ENCODE measurements around the gene SLC15A3. TPM values are rescaled to one million over a fixed set of nuclear protein-coding genes. Genes with fewer than 3 reads are reported as not detected.
"Not testable (repeated sequence)": the region's sequence is repeated elsewhere in the genome, so short reads cannot be mapped to it uniquely, and the experiment has no call there.

The SLC15A3 gene
- polyA plus RNA-seq, 4 donors, result 4.5 to 26.0 (median 11.3) TPM

DNA sequence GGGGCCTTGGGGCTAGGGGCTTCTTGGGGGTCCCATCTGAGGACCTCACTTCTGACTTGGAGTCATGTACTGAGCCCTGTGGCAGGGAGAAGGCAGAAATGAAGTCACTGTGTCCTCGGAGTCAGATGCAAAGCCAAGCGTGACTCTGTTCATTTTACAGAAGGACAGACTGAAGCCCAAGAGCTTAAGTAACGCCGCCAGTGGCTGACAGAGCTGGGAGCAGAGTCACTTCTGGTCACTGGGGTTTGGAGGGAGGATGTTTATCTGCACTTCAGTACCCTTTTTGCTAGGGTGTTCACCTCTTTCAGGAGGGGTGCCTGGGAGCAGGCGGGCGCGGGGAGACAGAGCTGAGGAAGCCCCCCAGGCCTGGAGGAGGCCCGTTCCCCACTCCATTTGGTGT lies 30.2 kb upstream of the SLC15A3 start:
- DNase-seq (no peak), FAIRE-seq (no peak)
- Histone ChIP-seq H3K9me3 (ENCODE audit: control insufficient read depth in 2 of 2, insufficient read depth in 1 of 2, low read depth in 1 of 2, low read length in 1 of 2) (no peaks in the 10 kb centered on the region), H3K4me1 (ENCODE audit: control insufficient read depth in 3 of 3, insufficient read depth in 2 of 3, low read depth in 1 of 3, low read length in 2 of 3) (no peaks in the 10 kb centered on the region), H3K27ac (ENCODE audit: low read depth in 1 of 3, low read length in 2 of 3) (peak overlapping the region in 1 of 3 donors; percentile 64), H3K27me3 (ENCODE audit: control insufficient read depth in 3 of 3, insufficient read depth in 3 of 3, low read length in 3 of 3) (peaks cover 0 to 8% (median 0%) of the 10 kb centered on the region in 3 donors), H3K36me3 (ENCODE audit: control insufficient read depth in 3 of 3, insufficient read depth in 2 of 3, low read depth in 1 of 3, low read length in 3 of 3) (no peaks in the 10 kb centered on the region), H3K4me3 (ENCODE audit: low read depth in 1 of 3, low read length in 3 of 3) (no peak overlapping the region)
- WGBS, 3 donors, result 84 to 87% (median 86%) methylated on average over 8 of the region's 8 CpGs

- H3K36me3 ChIP-seq (ENCODE audit: control insufficient read depth in 3 of 3, insufficient read depth in 2 of 3, low read depth in 1 of 3, low read length in 3 of 3), result no peaks in the 10 kb centered on the region
- H3K27me3 ChIP-seq (ENCODE audit: control insufficient read depth in 3 of 3, insufficient read depth in 3 of 3, low read length in 3 of 3), result peaks cover 0 to 6% (median 0%) of the 10 kb centered on the region in 3 donors
- 77 to 87% (median 86%) methylated on average over 11 to 12 of the region's 12 CpGs for WGBS, 3 donors
- FAIRE-seq, result no peak
- no peak overlapping the region for H3K4me3 ChIP-seq (ENCODE audit: low read depth in 1 of 3, low read length in 3 of 3)
- no peaks in the 10 kb centered on the region for H3K9me3 ChIP-seq (ENCODE audit: control insufficient read depth in 2 of 2, insufficient read depth in 1 of 2, low read depth in 1 of 2, low read length in 1 of 2)
- no peak for DNase-seq
- H3K4me1 ChIP-seq (ENCODE audit: control insufficient read depth in 3 of 3, insufficient read depth in 2 of 3, low read depth in 1 of 3, low read length in 2 of 3), result no peaks in the 10 kb centered on the region
- H3K27ac ChIP-seq (ENCODE audit: low read depth in 1 of 3, low read length in 2 of 3), result peak overlapping the region in 2 of 3 donors; percentile 24 to 55
Measured at GRCh38 chr11:60981515-60981914, 29.5 kb upstream of the SLC15A3 start.

DNA sequence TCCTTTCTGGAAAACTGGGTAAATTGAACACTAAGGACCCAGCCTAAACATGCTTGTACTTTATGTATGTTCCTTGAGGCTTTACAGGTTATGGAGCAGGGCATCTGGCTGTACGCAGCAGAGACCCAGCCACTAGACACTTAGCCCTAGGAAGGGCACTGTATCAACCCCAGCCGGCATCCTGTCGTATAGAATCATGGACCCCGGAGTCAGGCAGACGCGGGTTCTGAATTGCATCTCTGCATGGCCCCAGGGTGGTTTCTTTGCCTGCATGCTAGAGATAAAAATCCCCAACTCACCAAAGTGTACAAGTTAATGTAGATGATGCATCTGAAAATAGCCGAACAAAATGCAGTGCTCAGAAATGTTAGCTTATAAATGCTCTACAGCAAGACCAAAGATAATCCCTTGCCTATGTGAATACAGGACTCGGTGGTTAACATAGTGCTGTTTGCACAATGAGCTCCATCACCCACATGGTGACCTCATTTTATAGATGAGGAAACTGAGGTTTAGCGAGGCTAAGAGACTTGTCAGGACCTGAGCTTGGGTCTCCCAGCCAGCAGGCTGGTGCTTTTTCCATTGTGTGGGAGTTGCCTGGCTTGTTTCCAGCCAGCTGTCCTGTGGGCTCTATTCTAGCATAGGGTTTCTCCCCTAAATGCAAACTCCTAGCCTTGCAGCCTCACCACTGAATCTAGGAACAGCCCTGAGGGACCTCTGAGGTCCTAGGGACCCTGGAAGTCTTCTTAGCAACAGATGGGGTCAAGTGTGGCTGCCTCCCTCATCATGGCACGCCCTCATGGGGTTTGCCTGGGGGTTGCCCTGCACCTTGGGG lies 26.8 kb upstream of the SLC15A3 start:
- Histone ChIP-seq H3K4me1 (ENCODE audit: control insufficient read depth in 3 of 3, insufficient read depth in 2 of 3, low read depth in 1 of 3, low read length in 2 of 3) (no peaks in the 10 kb centered on the region), H3K36me3 (ENCODE audit: control insufficient read depth in 3 of 3, insufficient read depth in 2 of 3, low read depth in 1 of 3, low read length in 3 of 3) (no peaks in the 10 kb centered on the region), H3K9me3 (ENCODE audit: control insufficient read depth in 2 of 2, insufficient read depth in 1 of 2, low read depth in 1 of 2, low read length in 1 of 2) (no peaks in the 10 kb centered on the region), H3K27ac (ENCODE audit: low read depth in 1 of 3, low read length in 2 of 3) (peak overlapping the region in 2 of 3 donors; percentile 34 to 59), H3K4me3 (ENCODE audit: low read depth in 1 of 3, low read length in 3 of 3) (no peak overlapping the region), H3K27me3 (ENCODE audit: control insufficient read depth in 3 of 3, insufficient read depth in 3 of 3, low read length in 3 of 3) (peaks cover 0 to 3% (median 0%) of the 10 kb centered on the region in 3 donors)
- DNase-seq (peak in 1 of 2 donors; percentile 35), FAIRE-seq (no peak)
- WGBS, 3 donors, result 68 to 81% (median 75%) methylated on average over 10 of the region's 10 CpGs

- no peak overlapping the region for H3K4me3 ChIP-seq (ENCODE audit: low read depth in 1 of 3, low read length in 3 of 3)
- no peaks in the 10 kb centered on the region for H3K36me3 ChIP-seq (ENCODE audit: control insufficient read depth in 3 of 3, insufficient read depth in 2 of 3, low read depth in 1 of 3, low read length in 3 of 3)
- H3K27ac ChIP-seq (ENCODE audit: low read depth in 1 of 3, low read length in 2 of 3), result peak overlapping the region in 1 of 3 donors; percentile 59
- FAIRE-seq, result no peak
- peaks cover 0 to 3% (median 0%) of the 10 kb centered on the region in 3 donors for H3K27me3 ChIP-seq (ENCODE audit: control insufficient read depth in 3 of 3, insufficient read depth in 3 of 3, low read length in 3 of 3)
- H3K9me3 ChIP-seq (ENCODE audit: control insufficient read depth in 2 of 2, insufficient read depth in 1 of 2, low read depth in 1 of 2, low read length in 1 of 2), result no peaks in the 10 kb centered on the region
- H3K4me1 ChIP-seq (ENCODE audit: control insufficient read depth in 3 of 3, insufficient read depth in 2 of 3, low read depth in 1 of 3, low read length in 2 of 3), result no peaks in the 10 kb centered on the region
- no peak for DNase-seq
Measured at GRCh38 chr11:60977836-60978235, 25.9 kb upstream of the SLC15A3 start.

DNA sequence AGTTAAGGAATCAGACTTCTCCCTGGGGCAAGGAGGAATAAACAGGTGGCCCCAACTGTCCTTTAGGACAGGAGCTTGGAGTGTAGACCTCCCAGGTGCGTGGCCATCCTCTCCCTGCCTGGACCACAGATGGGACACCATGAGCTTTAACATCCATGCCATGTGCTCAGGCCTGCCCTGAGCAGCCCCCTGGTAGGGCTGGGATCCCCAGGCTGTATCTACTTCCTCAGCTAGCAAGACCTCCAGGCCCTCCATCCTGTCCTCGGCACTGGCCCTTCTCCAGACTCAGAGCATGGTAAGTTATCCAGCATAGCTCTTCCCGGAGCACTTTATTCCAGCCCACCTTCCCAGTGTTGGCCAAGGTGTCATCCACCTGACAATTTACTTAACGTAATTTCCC lies 25.2 kb upstream of the SLC15A3 start:
- Histone ChIP-seq H3K36me3 (ENCODE audit: control insufficient read depth in 3 of 3, insufficient read depth in 2 of 3, low read depth in 1 of 3, low read length in 3 of 3) (no peaks in the 10 kb centered on the region), H3K27me3 (ENCODE audit: control insufficient read depth in 3 of 3, insufficient read depth in 3 of 3, low read length in 3 of 3) (peaks cover 0 to 3% (median 0%) of the 10 kb centered on the region in 3 donors), H3K27ac (ENCODE audit: low read depth in 1 of 3, low read length in 2 of 3) (peak overlapping the region in 1 of 3 donors; percentile 26), H3K4me1 (ENCODE audit: control insufficient read depth in 3 of 3, insufficient read depth in 2 of 3, low read depth in 1 of 3, low read length in 2 of 3) (no peaks in the 10 kb centered on the region), H3K9me3 (ENCODE audit: control insufficient read depth in 2 of 2, insufficient read depth in 1 of 2, low read depth in 1 of 2, low read length in 1 of 2) (no peaks in the 10 kb centered on the region), H3K4me3 (ENCODE audit: low read depth in 1 of 3, low read length in 3 of 3) (no peak overlapping the region)
- DNase-seq (no peak), FAIRE-seq (no peak)
- 72 to 93% (median 91%) methylated on average over 4 of the region's 4 CpGs for WGBS, 3 donors

- H3K4me1 ChIP-seq (ENCODE audit: control insufficient read depth in 3 of 3, insufficient read depth in 2 of 3, low read depth in 1 of 3, low read length in 2 of 3), result no peaks in the 10 kb centered on the region
- H3K4me3 ChIP-seq (ENCODE audit: low read depth in 1 of 3, low read length in 3 of 3), result peak overlapping the region in 2 of 3 donors; percentile 3 to 20
- H3K27me3 ChIP-seq (ENCODE audit: control insufficient read depth in 3 of 3, insufficient read depth in 3 of 3, low read length in 3 of 3), result peaks cover 0 to 3% (median 0%) of the 10 kb centered on the region in 3 donors
- DNase-seq (no peak), FAIRE-seq (no peak)
- WGBS, 3 donors, result 79 to 90% (median 80%) methylated on average over 6 of the region's 6 CpGs
- no peaks in the 10 kb centered on the region for H3K9me3 ChIP-seq (ENCODE audit: control insufficient read depth in 2 of 2, insufficient read depth in 1 of 2, low read depth in 1 of 2, low read length in 1 of 2)
- no peaks in the 10 kb centered on the region for H3K36me3 ChIP-seq (ENCODE audit: control insufficient read depth in 3 of 3, insufficient read depth in 2 of 3, low read depth in 1 of 3, low read length in 3 of 3)
- H3K27ac ChIP-seq (ENCODE audit: low read depth in 1 of 3, low read length in 2 of 3), result peak overlapping the region in 1 of 3 donors; percentile 69
Measured at GRCh38 chr11:60974726-60975125, 22.8 kb upstream of the SLC15A3 start.

- Histone ChIP-seq H3K27ac (ENCODE audit: low read depth in 1 of 3, low read length in 2 of 3) (peak overlapping the region in 2 of 3 donors; percentile 8 to 69), H3K4me3 (ENCODE audit: low read depth in 1 of 3, low read length in 3 of 3) (peak overlapping the region in 2 of 3 donors; percentile 20 to 53)
- not testable (repeated sequence) for H3K4me1 ChIP-seq (ENCODE audit: control insufficient read depth in 3 of 3, insufficient read depth in 2 of 3, low read depth in 1 of 3, low read length in 2 of 3); FAIRE-seq; H3K27me3 ChIP-seq (ENCODE audit: control insufficient read depth in 3 of 3, insufficient read depth in 3 of 3, low read length in 3 of 3); DNase-seq; H3K9me3 ChIP-seq (ENCODE audit: control insufficient read depth in 2 of 2, insufficient read depth in 1 of 2, low read depth in 1 of 2, low read length in 1 of 2); H3K36me3 ChIP-seq (ENCODE audit: control insufficient read depth in 3 of 3, insufficient read depth in 2 of 3, low read depth in 1 of 3, low read length in 3 of 3)
- 72 to 82% (median 80%) methylated on average over 13 of the region's 13 CpGs for WGBS, 3 donors
Measured at GRCh38 chr11:60974316-60974715, 22.3 kb upstream of the SLC15A3 start.

DNA sequence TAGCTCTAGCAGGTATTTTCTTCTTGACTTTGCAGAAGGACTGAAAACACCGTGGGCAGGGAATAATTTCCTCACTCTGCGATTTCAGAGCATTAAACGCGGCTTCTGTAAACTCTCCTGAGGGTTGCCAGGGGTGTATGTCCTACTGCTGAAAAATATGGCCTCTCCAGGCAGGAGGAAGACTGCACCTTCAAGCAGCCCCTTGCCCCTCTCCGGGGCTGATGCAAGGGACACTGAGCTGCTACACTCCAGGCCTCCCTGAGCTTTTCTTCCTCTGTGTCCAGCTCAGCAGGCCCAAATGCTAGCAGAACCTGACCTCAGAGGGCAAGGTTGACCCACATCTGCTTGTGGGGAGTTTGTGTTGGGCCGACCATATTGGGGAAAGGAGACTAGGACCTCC lies 21.7 kb upstream of the SLC15A3 start:
- Histone ChIP-seq H3K27ac (ENCODE audit: low read depth in 1 of 3, low read length in 2 of 3) (peak overlapping the region in 2 of 3 donors; percentile 38 to 60), H3K4me3 (ENCODE audit: low read depth in 1 of 3, low read length in 3 of 3) (peak overlapping the region in 1 of 3 donors; percentile 53), H3K9me3 (ENCODE audit: control insufficient read depth in 2 of 2, insufficient read depth in 1 of 2, low read depth in 1 of 2, low read length in 1 of 2) (no peaks in the 10 kb centered on the region), H3K4me1 (ENCODE audit: control insufficient read depth in 3 of 3, insufficient read depth in 2 of 3, low read depth in 1 of 3, low read length in 2 of 3) (no peaks in the 10 kb centered on the region), H3K36me3 (ENCODE audit: control insufficient read depth in 3 of 3, insufficient read depth in 2 of 3, low read depth in 1 of 3, low read length in 3 of 3) (no peaks in the 10 kb centered on the region), H3K27me3 (ENCODE audit: control insufficient read depth in 3 of 3, insufficient read depth in 3 of 3, low read length in 3 of 3) (peaks cover 0 to 3% (median 0%) of the 10 kb centered on the region in 3 donors)
- FAIRE-seq (no peak), DNase-seq (no peak)
- WGBS, 3 donors, result 62 to 76% (median 75%) methylated on average over 6 of the region's 6 CpGs

Measured in small intestine (tissue), 7 donors.